KMS-11 (cell line): ENCODE results near the gene MOGAT2.

Source experiments
- H2AFZ ChIP-seq: fragments of 200-600 bp; sonication (generic); 2 replicates; pipeline ENCODE4 v1.6.1; 2016; ENCODE audit warnings: antibody characterized with exemption, mixed run types, low read depth
- H3K27ac ChIP-seq: fragments of 200-600 bp; sonication (generic); 2 replicates; pipeline ENCODE4 v1.6.1; 2016; ENCODE audit warnings: mild to moderate bottlenecking, mixed run types
- H3K27me3 ChIP-seq: fragments of 200-600 bp; sonication (generic); 2 replicates; pipeline ENCODE4 v1.6.1; 2017; ENCODE audit warnings: mild to moderate bottlenecking, low read depth, mixed run types, moderate library complexity; ENCODE audit not compliant: insufficient read depth
- H3K36me3 ChIP-seq: fragments of 200-600 bp; sonication (generic); 2 replicates; pipeline ENCODE4 v1.6.1; 2017; ENCODE audit warnings: mild to moderate bottlenecking, mixed run types; ENCODE audit not compliant: insufficient read depth
- H3K4me1 ChIP-seq: fragments of 200-600 bp; sonication (generic); 2 replicates; pipeline ENCODE4 v1.6.1; 2016; ENCODE audit warnings: mild to moderate bottlenecking, low read depth, mixed run types; ENCODE audit not compliant: poor library complexity, severe bottlenecking
- H3K4me2 ChIP-seq: fragments of 200-600 bp; sonication (generic); 2 replicates; pipeline ENCODE4 v1.7.0; 2016; ENCODE audit warnings: mild to moderate bottlenecking, mixed run types
- H3K4me3 ChIP-seq: fragments of 200-600 bp; sonication (generic); IDR thresholded peaks from 2 replicates; pipeline ENCODE4 v1.6.1; 2017; ENCODE audit warnings: low read depth, low read length, mixed read lengths; ENCODE audit not compliant: insufficient read depth
- H3K79me2 ChIP-seq: fragments of 200-600 bp; sonication (generic); 2 replicates; pipeline ENCODE4 v1.6.1; 2016; ENCODE audit warnings: low read depth, mixed run types; ENCODE audit not compliant: insufficient read depth
- H3K9ac ChIP-seq: fragments of 200-600 bp; sonication (generic); 2 replicates; pipeline ENCODE4 v1.6.1; 2016; ENCODE audit warnings: mild to moderate bottlenecking, mixed run types
- H4K20me1 ChIP-seq: fragments of 200-600 bp; sonication (generic); 2 replicates; pipeline ENCODE4 v1.6.1; 2016; ENCODE audit warnings: mild to moderate bottlenecking, mixed run types; ENCODE audit not compliant: insufficient read depth
- TF ChIP-seq, protein P1 (sequence below): fragments of 200-600 bp; sonication (generic); conservative IDR thresholded peaks from 2 replicates; pipeline ENCODE4 v1.6.1; 2017; ENCODE audit warnings: low read depth, mild to moderate bottlenecking, antibody characterized with exemption, low read length, moderate library complexity, mixed read lengths

MOGAT2 gene

DNA sequence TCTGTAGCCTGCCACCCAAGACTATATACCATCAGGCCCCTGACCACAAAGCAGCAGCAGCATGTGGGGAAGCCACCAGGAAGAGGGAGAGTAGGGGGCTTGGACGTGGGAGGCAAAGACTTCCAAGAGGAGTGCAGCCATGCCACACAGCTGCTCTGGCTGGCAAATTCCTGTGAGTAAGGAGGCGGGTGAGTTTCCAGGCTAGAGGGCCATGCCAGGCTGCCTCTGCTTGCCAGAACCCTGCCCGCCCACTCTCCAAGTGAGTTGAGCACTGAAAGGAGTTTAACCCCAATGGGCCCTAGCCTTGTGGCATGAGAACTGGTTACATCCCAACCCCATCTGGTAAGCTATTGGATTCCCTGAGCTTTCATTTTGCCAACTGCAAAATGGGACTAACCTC, 46.2 kb downstream of the MOGAT2 start:
- no peak overlapping the region for H3K4me2 ChIP-seq
- H4K20me1 ChIP-seq, result no peaks in the 10 kb centered on the region
- no peak overlapping the region for H3K27ac ChIP-seq
- H3K27me3 ChIP-seq, result no peaks in the 10 kb centered on the region
- TF ChIP-seq, protein P1, sequence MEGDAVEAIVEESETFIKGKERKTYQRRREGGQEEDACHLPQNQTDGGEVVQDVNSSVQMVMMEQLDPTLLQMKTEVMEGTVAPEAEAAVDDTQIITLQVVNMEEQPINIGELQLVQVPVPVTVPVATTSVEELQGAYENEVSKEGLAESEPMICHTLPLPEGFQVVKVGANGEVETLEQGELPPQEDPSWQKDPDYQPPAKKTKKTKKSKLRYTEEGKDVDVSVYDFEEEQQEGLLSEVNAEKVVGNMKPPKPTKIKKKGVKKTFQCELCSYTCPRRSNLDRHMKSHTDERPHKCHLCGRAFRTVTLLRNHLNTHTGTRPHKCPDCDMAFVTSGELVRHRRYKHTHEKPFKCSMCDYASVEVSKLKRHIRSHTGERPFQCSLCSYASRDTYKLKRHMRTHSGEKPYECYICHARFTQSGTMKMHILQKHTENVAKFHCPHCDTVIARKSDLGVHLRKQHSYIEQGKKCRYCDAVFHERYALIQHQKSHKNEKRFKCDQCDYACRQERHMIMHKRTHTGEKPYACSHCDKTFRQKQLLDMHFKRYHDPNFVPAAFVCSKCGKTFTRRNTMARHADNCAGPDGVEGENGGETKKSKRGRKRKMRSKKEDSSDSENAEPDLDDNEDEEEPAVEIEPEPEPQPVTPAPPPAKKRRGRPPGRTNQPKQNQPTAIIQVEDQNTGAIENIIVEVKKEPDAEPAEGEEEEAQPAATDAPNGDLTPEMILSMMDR, result no peak
- peaks cover 17% of the 10 kb centered on the region for H3K4me1 ChIP-seq
- no peak overlapping the region for H3K9ac ChIP-seq
- no peak overlapping the region for H3K4me3 ChIP-seq
- H2AFZ ChIP-seq, result no peak overlapping the region
- H3K36me3 ChIP-seq, result no peaks in the 10 kb centered on the region
- H3K79me2 ChIP-seq, result peaks cover 2% of the 10 kb centered on the region; the same call in 1 of the 2 replicates

DNA sequence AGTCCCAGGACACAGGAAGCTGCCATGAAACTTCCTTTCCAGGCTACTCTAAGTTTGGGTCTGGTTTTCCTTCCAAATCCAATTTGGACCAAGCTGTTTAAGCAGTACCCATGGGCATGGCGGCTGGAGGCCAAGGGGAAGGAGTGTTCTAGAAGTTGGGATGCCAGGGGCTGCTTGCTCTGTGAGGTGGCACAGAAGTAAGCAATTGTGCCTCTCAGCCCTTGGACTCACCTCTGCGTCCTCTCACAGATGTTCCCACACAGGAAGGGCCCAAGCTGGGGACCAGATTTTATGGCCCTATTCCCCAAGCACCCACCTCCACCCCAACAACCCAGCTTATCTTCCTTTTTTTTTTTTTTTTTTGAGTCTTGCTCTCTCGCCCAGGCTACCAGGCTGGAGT, 47.5 kb downstream of the MOGAT2 start:
- Histone ChIP-seq H3K9ac (no peak overlapping the region), H3K27me3 (no peaks in the 10 kb centered on the region), H3K4me3 (no peak overlapping the region), H3K4me2 (no peak overlapping the region), H2AFZ (no peak overlapping the region), H4K20me1 (no peaks in the 10 kb centered on the region), H3K36me3 (no peaks in the 10 kb centered on the region), H3K27ac (no peak overlapping the region), H3K79me2 (peaks cover 15% of the 10 kb centered on the region), H3K4me1 (peaks cover 26% of the 10 kb centered on the region)
- TF ChIP-seq, protein P1, result no peak

DNA sequence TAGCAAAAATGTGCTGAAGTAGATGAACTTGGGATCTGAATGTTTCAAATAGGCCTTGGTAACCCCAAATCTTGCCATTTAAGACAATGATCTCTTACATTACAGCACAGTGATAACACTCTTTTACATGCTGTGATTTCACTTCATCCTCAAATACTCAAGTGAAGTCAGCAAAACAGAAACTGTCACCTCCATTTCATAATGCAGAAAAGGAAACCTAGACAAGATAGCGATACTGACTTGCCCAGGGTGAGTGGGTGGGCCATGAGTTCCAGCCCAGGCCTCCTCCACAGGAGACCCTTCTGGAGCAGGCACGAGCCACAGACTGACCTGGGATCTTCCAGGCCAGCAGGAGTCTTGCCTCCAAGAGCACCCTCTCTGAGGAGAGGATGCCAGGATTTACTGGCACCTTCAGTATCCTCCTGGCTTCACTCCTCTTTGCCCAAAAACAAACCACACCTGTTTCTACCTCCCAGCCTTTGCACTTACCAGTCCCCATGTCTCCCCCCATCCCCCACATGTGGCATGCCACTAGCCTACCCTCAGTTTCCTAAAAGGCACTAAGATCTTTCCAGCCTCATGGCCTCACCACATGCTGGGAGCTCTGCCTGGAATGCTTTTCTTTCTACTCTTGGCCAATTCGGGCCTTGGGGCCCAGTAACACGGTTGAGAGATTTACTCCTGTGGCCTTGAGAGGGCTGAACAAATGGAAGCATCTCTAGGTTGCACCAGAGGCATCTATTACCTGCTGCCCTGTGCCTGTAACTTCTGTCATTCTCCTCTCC, 49.0 kb downstream of the MOGAT2 start:
- TF ChIP-seq, protein P1, result no peak
- no peak overlapping the region for H3K9ac ChIP-seq
- H3K27me3 ChIP-seq, result no peaks in the 10 kb centered on the region
- peaks cover 29% of the 10 kb centered on the region for H3K79me2 ChIP-seq
- H2AFZ ChIP-seq, result peak overlapping the region; percentile 92; the same call in 1 of the 2 replicates
- H3K27ac ChIP-seq, result no peak overlapping the region
- H3K4me3 ChIP-seq, result no peak overlapping the region
- H4K20me1 ChIP-seq, result no peaks in the 10 kb centered on the region
- peaks cover 34% of the 10 kb centered on the region for H3K4me1 ChIP-seq
- H3K4me2 ChIP-seq, result no peak overlapping the region; the same call in 1 of the 2 replicates
- H3K36me3 ChIP-seq, result no peaks in the 10 kb centered on the region

DNA sequence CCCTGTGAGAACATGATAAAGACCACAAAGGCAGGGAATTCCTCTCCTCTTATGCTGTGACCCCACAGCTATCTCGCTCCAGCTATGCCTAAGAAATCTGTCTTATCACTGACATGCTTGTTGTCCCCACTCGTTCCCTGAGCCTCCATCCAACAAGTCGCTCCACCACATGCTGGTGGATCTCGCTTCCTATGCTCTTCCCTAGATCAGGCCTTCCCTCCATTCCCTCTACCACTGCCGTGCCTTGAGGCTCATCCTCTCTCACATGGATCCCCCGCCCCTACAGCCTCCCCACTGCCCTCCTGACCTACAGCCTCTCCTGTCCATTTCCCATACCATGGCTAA, 49.6 kb downstream of the MOGAT2 start:
- no peak overlapping the region for H3K9ac ChIP-seq
- H3K36me3 ChIP-seq, result no peaks in the 10 kb centered on the region
- peak overlapping the region; percentile 47; the same call in 1 of the 2 replicates for H3K4me2 ChIP-seq
- TF ChIP-seq, protein P1, result no peak
- H3K4me3 ChIP-seq, result no peak overlapping the region
- peaks cover 34% of the 10 kb centered on the region for H3K4me1 ChIP-seq
- H3K27me3 ChIP-seq, result no peaks in the 10 kb centered on the region
- H2AFZ ChIP-seq, result peak overlapping the region; percentile 92; the same call in 1 of the 2 replicates
- H3K27ac ChIP-seq, result no peak overlapping the region
- H3K79me2 ChIP-seq, result peaks cover 31% of the 10 kb centered on the region
- no peaks in the 10 kb centered on the region for H4K20me1 ChIP-seq
